Testis (tissue), 2 donors: Measurements from ENCODE around the gene TMCO1.

Experiments
- CTCF ChIP-seq, 3 experiments: fragments of 450-650 bp in 2 of 3; fragments of 200-600 bp in 1 of 3; sonication (generic) in 1 of 3; IDR thresholded peaks; one replicate each; pipeline ENCODE4 v1.5.1; 2016 to 2019; ENCODE audit warnings: antibody characterized with exemption in 3 of 3, mild to moderate bottlenecking in 2 of 3, moderate library complexity in 1 of 3
- POLR2A ChIP-seq: fragments of 450-650 bp; IDR thresholded peaks from one replicate; pipeline ENCODE4 v1.6.1; 2017; ENCODE audit warnings: antibody characterized with exemption, mild to moderate bottlenecking, moderate library complexity

- TF ChIP-seq CTCF (IDR thresholded peaks at IDR 0.05) (no peak), POLR2A (no peak)
These were observed 55.9 kb downstream of the TMCO1 start for GRCh38 chr1:165712764-165713163.
